GM23248 (cell line): ENCODE measurements around the gene PSME3IP1. TPM values are rescaled to one million over a fixed set of nuclear protein-coding genes. Genes with fewer than 3 reads are reported as not detected.

Source experiments
- DNase-seq: peaks from one replicate; pipeline ENCODE4 v3.0.0-alpha.2; 2015
- H2AFZ ChIP-seq: fragments of 200-600 bp; sonication (generic); 2 replicates; pipeline ENCODE4 v1.6.1; 2016; ENCODE audit warnings: antibody characterized with exemption
- H3F3A ChIP-seq: fragments of 200-600 bp; sonication (generic); 2 replicates; pipeline ENCODE4 v1.6.1; 2016; ENCODE audit warnings: mild to moderate bottlenecking, antibody characterized with exemption, mixed run types; ENCODE audit not compliant: insufficient read depth
- H3K27ac ChIP-seq: fragments of 200-600 bp; sonication (generic); 2 replicates; pipeline ENCODE4 v1.5.1; 2016; ENCODE audit warnings: mild to moderate bottlenecking
- H3K27me3 ChIP-seq: fragments of 200-600 bp; sonication (generic); replicated peaks from 2 replicates; pipeline ENCODE4 v1.6.1; 2016; ENCODE audit warnings: mild to moderate bottlenecking; ENCODE audit not compliant: insufficient read depth
- H3K36me3 ChIP-seq: fragments of 200-600 bp; sonication (generic); 2 replicates; pipeline ENCODE4 v1.6.1; 2016; ENCODE audit warnings: low read depth, mild to moderate bottlenecking
- H3K4me1 ChIP-seq: fragments of 200-600 bp; sonication (generic); 2 replicates; pipeline ENCODE4 v1.6.1; 2016; ENCODE audit warnings: mild to moderate bottlenecking; ENCODE audit not compliant: insufficient read depth
- H3K4me2 ChIP-seq: fragments of 200-600 bp; sonication (generic); one replicate; pipeline ENCODE4 v1.6.1; 2016; ENCODE audit warnings: mild to moderate bottlenecking; ENCODE audit not compliant: unreplicated experiment
- H3K4me3 ChIP-seq: fragments of 200-600 bp; sonication (generic); 2 replicates; pipeline ENCODE4 v1.5.1; 2016; ENCODE audit warnings: mild to moderate bottlenecking
- H3K79me2 ChIP-seq: fragments of 200-600 bp; sonication (generic); 2 replicates; pipeline ENCODE4 v1.6.1; 2016; ENCODE audit warnings: mild to moderate bottlenecking; ENCODE audit not compliant: insufficient read depth
- H3K9ac ChIP-seq: fragments of 200-600 bp; sonication (generic); 2 replicates; pipeline ENCODE4 v1.6.1; 2016; ENCODE audit warnings: mild to moderate bottlenecking
- H3K9me2 ChIP-seq: fragments of 200-600 bp; sonication (generic); 2 replicates; pipeline ENCODE4 v1.6.1; 2016; ENCODE audit warnings: mixed run types, mild to moderate bottlenecking, moderate library complexity; ENCODE audit not compliant: insufficient read depth
- H3K9me3 ChIP-seq: fragments of 200-600 bp; sonication (generic); one replicate; pipeline ENCODE4 v1.6.1; 2017; ENCODE audit warnings: low read depth
- H4K20me1 ChIP-seq: fragments of 200-600 bp; sonication (generic); 2 replicates; pipeline ENCODE4 v1.6.0; 2016; ENCODE audit not compliant: insufficient read depth
- EZH2 ChIP-seq: fragments of 200-600 bp; sonication (generic); IDR thresholded peaks from 2 replicates; pipeline ENCODE4 v1.6.1; 2018; ENCODE audit warnings: antibody characterized with exemption, mild to moderate bottlenecking; ENCODE audit not compliant: insufficient read depth, poor library complexity, severe bottlenecking
- EZH2phosphoT487 ChIP-seq: fragments of 200-600 bp; sonication (generic); IDR thresholded peaks from 2 replicates; pipeline ENCODE4 v1.6.1; 2018; ENCODE audit warnings: antibody characterized with exemption, moderate library complexity, mild to moderate bottlenecking, low read depth; ENCODE audit not compliant: insufficient read depth
- WGBS, 2 experiments: methylation state at CpG; one replicate each; pipeline ENCODE4 v1.1.6; 2015 to 2017; ENCODE audit warnings: low lambda C conversion rate in 2 of 2, low coverage in 1 of 2; ENCODE audit errors: missing lambda C conversion rate in 2 of 2; 5-methylcytosine and 5-hydroxymethylcytosine counted together
- in situ Hi-C: fragments of 300-500 bp; cut with MboI; formaldehyde crosslinking; loops from 2 replicates; pipeline ENCODE4 v1.15.0; 2020
- polyA plus RNA-seq: library from polyadenylated mRNA; unstranded; fragments of >200 nt; fragmentation: Nextera tagmentation; extraction: Ambion mirVana; gene quantifications from 2 replicates; pipeline ENCODE4 v1.2.1, GENCODE V29; 2016
- total RNA-seq: library from RNA; depleted of rRNA; stranded (reverse); fragments of >200 nt; shearing (Covaris generic); gene quantifications from 2 replicates; pipeline ENCODE4 v1.2.3, GENCODE V29; 2014

Gene PSME3IP1
- total and polyA plus RNA-seq, 2 experiments from 2014 or later: 42.2 to 58.9 TPM

DNA sequence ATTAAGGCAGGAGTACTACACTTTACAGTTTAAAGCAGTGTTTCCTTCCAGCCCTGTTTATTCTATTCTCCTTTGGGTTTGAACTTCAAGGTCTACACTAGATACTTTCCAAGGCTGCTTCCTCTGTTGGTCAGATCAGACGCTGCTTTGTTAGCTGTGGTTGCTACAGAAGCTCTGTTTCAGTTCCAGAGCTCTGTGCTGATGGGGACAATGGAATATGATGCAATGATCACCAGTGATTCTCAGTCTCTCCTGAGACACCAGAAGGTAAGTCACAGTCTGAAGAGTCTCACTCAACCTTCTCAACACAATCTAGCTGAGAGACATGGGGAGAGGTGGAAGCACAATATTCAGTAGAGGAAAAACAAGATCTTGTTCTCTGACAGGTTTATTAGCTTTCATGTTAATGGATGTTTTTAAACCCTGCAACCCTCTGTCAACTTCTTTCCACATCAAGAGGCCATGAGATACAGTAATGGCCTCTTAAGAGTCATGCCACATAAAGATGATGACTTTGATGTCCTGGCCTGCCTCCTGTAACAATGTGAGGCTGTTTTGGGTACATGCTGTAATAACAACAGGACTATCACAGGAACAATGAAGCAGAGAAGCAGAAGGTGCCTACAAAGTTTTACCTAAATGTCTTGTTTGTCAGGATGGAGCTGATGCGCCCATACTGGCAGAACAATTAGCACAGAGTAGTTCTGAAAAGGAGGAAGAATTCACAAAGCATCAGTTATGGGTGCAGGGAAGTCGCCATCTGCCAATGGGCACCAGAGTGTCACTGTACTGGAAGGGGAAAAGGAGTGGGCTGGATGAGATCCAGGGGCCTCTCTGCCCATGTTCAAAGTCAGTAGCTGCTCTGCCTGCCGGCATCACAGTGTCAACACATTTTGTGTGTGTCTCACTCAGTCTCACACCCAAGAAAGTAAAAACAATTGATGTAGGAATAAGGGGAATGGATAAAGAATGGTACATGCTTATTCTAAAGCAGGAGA is 33.4 kb downstream of the PSME3IP1 start:
- H3K9me3 ChIP-seq: no peaks in the 10 kb centered on the region
- no peak overlapping the region for H3K4me2 ChIP-seq
- 96 to 100% methylated on average over 4 of the region's 4 CpGs for WGBS, 2 experiments
- H3K27ac ChIP-seq: no peak overlapping the region
- DNase-seq: no peak
- H3K9ac ChIP-seq: no peak overlapping the region
- no peak overlapping the region for H3K4me3 ChIP-seq
- H3K9me2 ChIP-seq: no peaks in the 10 kb centered on the region
- peaks cover 12% of the 10 kb centered on the region for H3F3A ChIP-seq
- no peak for TF ChIP-seq EZH2
- no peak for TF ChIP-seq EZH2phosphoT487
- in situ Hi-C loops: no loop called here
- peaks cover 10% of the 10 kb centered on the region for H3K4me1 ChIP-seq
- peaks cover 32% of the 10 kb centered on the region; the same call in 1 of the 2 replicates for H3K36me3 ChIP-seq
- H4K20me1 ChIP-seq: no peaks in the 10 kb centered on the region
- H3K27me3 ChIP-seq: no peaks in the 10 kb centered on the region
- H2AFZ ChIP-seq: no peak overlapping the region
- no peaks in the 10 kb centered on the region for H3K79me2 ChIP-seq

- Histone ChIP-seq H4K20me1 (no peaks in the 10 kb centered on the region), H3F3A (peaks cover 14% of the 10 kb centered on the region), H3K27ac (no peak overlapping the region), H2AFZ (no peak overlapping the region), H3K4me1 (peaks cover 13% of the 10 kb centered on the region), H3K4me3 (no peak overlapping the region), H3K9ac (no peak overlapping the region), H3K36me3 (peaks cover 31% of the 10 kb centered on the region; the same call in 1 of the 2 replicates), H3K9me2 (no peaks in the 10 kb centered on the region), H3K9me3 (no peaks in the 10 kb centered on the region), H3K4me2 (no peak overlapping the region), H3K79me2 (no peaks in the 10 kb centered on the region), H3K27me3 (no peaks in the 10 kb centered on the region)
- TF ChIP-seq EZH2 (no peak), EZH2phosphoT487 (no peak)
- in situ Hi-C loops: no loop called here
- no peak for DNase-seq
- 93 to 95% methylated on average over 2 of the region's 2 CpGs for WGBS, 2 experiments
Measured at GRCh38 chr16:57151369-57151768, 34.5 kb downstream of the PSME3IP1 start.

- DNase-seq: no peak
- WGBS, 2 experiments: 92 to 93% methylated on average over 9 of the region's 9 CpGs
- Histone ChIP-seq H3K27ac (no peak overlapping the region), H3K4me2 (no peak overlapping the region), H3F3A (peaks cover 14% of the 10 kb centered on the region), H3K4me1 (peaks cover 13% of the 10 kb centered on the region), H3K36me3 (peaks cover 26% of the 10 kb centered on the region; the same call in 1 of the 2 replicates), H2AFZ (no peak overlapping the region), H3K27me3 (no peaks in the 10 kb centered on the region), H3K79me2 (no peaks in the 10 kb centered on the region), H3K4me3 (no peak overlapping the region), H3K9me3 (no peaks in the 10 kb centered on the region), H3K9me2 (no peaks in the 10 kb centered on the region), H4K20me1 (no peaks in the 10 kb centered on the region), H3K9ac (no peak overlapping the region)
- TF ChIP-seq EZH2 (no peak), EZH2phosphoT487 (no peak)
- in situ Hi-C loops: no loop called here
Measured at GRCh38 chr16:57150682-57151330, 35.0 kb downstream of the PSME3IP1 start.

- no peak overlapping the region for H2AFZ ChIP-seq
- no peaks in the 10 kb centered on the region for H3K9me2 ChIP-seq
- peaks cover 13% of the 10 kb centered on the region for H3K4me1 ChIP-seq
- no peak overlapping the region for H3K27ac ChIP-seq
- no peak overlapping the region for H3K9ac ChIP-seq
- no peaks in the 10 kb centered on the region for H3K27me3 ChIP-seq
- 93 to 94% methylated on average over 10 of the region's 10 CpGs for WGBS, 2 experiments
- H3K36me3 ChIP-seq: peaks cover 17% of the 10 kb centered on the region; the same call in 1 of the 2 replicates
- peaks cover 14% of the 10 kb centered on the region for H3F3A ChIP-seq
- no peak overlapping the region for H3K4me3 ChIP-seq
- no peak for TF ChIP-seq EZH2
- no peak for TF ChIP-seq EZH2phosphoT487
- H3K79me2 ChIP-seq: no peaks in the 10 kb centered on the region
- H3K4me2 ChIP-seq: no peak overlapping the region
- in situ Hi-C loops: no loop called here
- DNase-seq: no peak
- H4K20me1 ChIP-seq: no peaks in the 10 kb centered on the region
- no peaks in the 10 kb centered on the region for H3K9me3 ChIP-seq
Measured at GRCh38 chr16:57149391-57149790, 36.4 kb downstream of the PSME3IP1 start.
